Mesodermal cell (in vitro differentiated cells): ENCODE data around the gene LRCH3.
"Not testable (repeated sequence)": the region's sequence is repeated elsewhere in the genome, so short reads cannot be mapped to it uniquely, and the experiment has no call there.

Experiments
- H3K27ac ChIP-seq: 2 replicates; pipeline ENCODE4 v1.7.0; 2013; ENCODE audit warnings: mild to moderate bottlenecking, low read depth, low read length, moderate library complexity; ENCODE audit not compliant: severe bottlenecking
- H3K36me3 ChIP-seq: 2 replicates; pipeline ENCODE4 v1.7.1; 2013; ENCODE audit warnings: mild to moderate bottlenecking, low read length, moderate library complexity; ENCODE audit not compliant: control insufficient read depth, insufficient read depth
- H3K4me1 ChIP-seq: one replicate; pipeline ENCODE4 v1.7.1; 2013; ENCODE audit warnings: mild to moderate bottlenecking, low read length; ENCODE audit not compliant: insufficient read depth, control insufficient read depth, poor library complexity, severe bottlenecking
- H3K4me3 ChIP-seq: 2 replicates; pipeline ENCODE4 v1.7.0; 2013; ENCODE audit warnings: low read length, control low read depth, mild to moderate bottlenecking; ENCODE audit not compliant: insufficient read depth, poor library complexity, severe bottlenecking; ENCODE audit errors: extremely low read depth
- H3K9me3 ChIP-seq: 2 replicates; pipeline ENCODE4 v1.7.1; 2013; ENCODE audit warnings: mild to moderate bottlenecking, low read length, moderate library complexity; ENCODE audit not compliant: control insufficient read depth
- WGBS, 2 experiments: methylation state at CpG; one replicate each; pipeline ENCODE4 v1.1.5; 2013; ENCODE audit warnings: missing lambda C conversion rate in 2 of 2; ENCODE audit not compliant: insufficient coverage in 2 of 2; 5-methylcytosine and 5-hydroxymethylcytosine counted together

LRCH3 gene

GRCh38 chr3:197882586-197882985 is 91.5 kb downstream of the LRCH3 start:
- H3K27ac ChIP-seq = no peak overlapping the region
- H3K36me3 ChIP-seq = peaks cover 54% of the 10 kb centered on the region
- H3K4me3 ChIP-seq = no peak overlapping the region
- no peaks in the 10 kb centered on the region for H3K4me1 ChIP-seq
- no peaks in the 10 kb centered on the region for H3K9me3 ChIP-seq
- 42 to 56% methylated on average over 2 of the region's 2 CpGs for WGBS, 2 experiments

- peaks cover 45% of the 10 kb centered on the region for H3K36me3 ChIP-seq
- no peaks in the 10 kb centered on the region for H3K4me1 ChIP-seq
These were observed 92.5 kb downstream of the LRCH3 start for GRCh38 chr3:197883541-197883940.

GRCh38 chr3:197884330-197884729 is 93.3 kb downstream of the LRCH3 start:
- H3K9me3 ChIP-seq, H3K27ac ChIP-seq, H3K4me1 ChIP-seq, H3K4me3 ChIP-seq: not testable (repeated sequence)
- peaks cover 37% of the 10 kb centered on the region for H3K36me3 ChIP-seq
- 93 to 100% methylated on average over 10 to 15 of the region's 17 CpGs for WGBS, 2 experiments

More at GRCh38 chr3:197883541-197883940, 92.5 kb downstream of the LRCH3 start:
- no peak overlapping the region for H3K27ac ChIP-seq
- no peak overlapping the region for H3K4me3 ChIP-seq
- no peaks in the 10 kb centered on the region for H3K9me3 ChIP-seq
- 91 to 94% methylated on average over 4 to 5 of the region's 5 CpGs for WGBS, 2 experiments

GRCh38 chr3:197886052-197886451 is 95.0 kb downstream of the LRCH3 start:
- H3K4me1 ChIP-seq, H3K27ac ChIP-seq, H3K9me3 ChIP-seq, H3K4me3 ChIP-seq: not testable (repeated sequence)
- 80 to 100% methylated on average over 1 of the region's 1 CpG for WGBS, 2 experiments
- peaks cover 26% of the 10 kb centered on the region for H3K36me3 ChIP-seq

GRCh38 chr3:197887430-197888053 is 96.5 kb downstream of the LRCH3 start:
- H3K4me3 ChIP-seq = not testable (repeated sequence)

GRCh38 chr3:197888511-197888910 is 97.5 kb downstream of the LRCH3 start:
- Histone ChIP-seq H3K36me3 (peaks cover 16% of the 10 kb centered on the region), H3K9me3 (no peaks in the 10 kb centered on the region), H3K4me3 (no peak overlapping the region), H3K27ac (no peak overlapping the region), H3K4me1 (peaks cover 8% of the 10 kb centered on the region)
- WGBS, 2 experiments = 82 to 100% methylated on average over 1 of the region's 1 CpG

More at GRCh38 chr3:197887430-197888053, 96.5 kb downstream of the LRCH3 start:
- not testable (repeated sequence) for H3K9me3 ChIP-seq, H3K27ac ChIP-seq, H3K4me1 ChIP-seq
- 41 to 42% methylated on average over 2 to 3 of the region's 5 CpGs for WGBS, 2 experiments
- H3K36me3 ChIP-seq = peaks cover 19% of the 10 kb centered on the region

- Histone ChIP-seq H3K4me1 (peaks cover 8% of the 10 kb centered on the region), H3K9me3 (no peaks in the 10 kb centered on the region), H3K36me3 (peaks cover 8% of the 10 kb centered on the region), H3K4me3 (no peak overlapping the region), H3K27ac (no peak overlapping the region)
- 88% methylated on average over 8 to 9 of the region's 9 CpGs for WGBS, 2 experiments
These were observed 98.3 kb downstream of the LRCH3 start for GRCh38 chr3:197889204-197889930.

GRCh38 chr3:197890693-197891092 is 99.6 kb downstream of the LRCH3 start:
- no peak overlapping the region for H3K27ac ChIP-seq
- no peaks in the 10 kb centered on the region for H3K36me3 ChIP-seq
- no peaks in the 10 kb centered on the region for H3K9me3 ChIP-seq
- no peak overlapping the region for H3K4me3 ChIP-seq
- 91 to 100% methylated on average over 3 to 4 of the region's 4 CpGs for WGBS, 2 experiments
- peaks cover 8% of the 10 kb centered on the region for H3K4me1 ChIP-seq

GRCh38 chr3:197892162-197892561 is 101.1 kb downstream of the LRCH3 start:
- H3K27ac ChIP-seq = no peak overlapping the region
- no peaks in the 10 kb centered on the region for H3K36me3 ChIP-seq
- H3K9me3 ChIP-seq = no peaks in the 10 kb centered on the region
- peaks cover 8% of the 10 kb centered on the region for H3K4me1 ChIP-seq
- H3K4me3 ChIP-seq = no peak overlapping the region
- WGBS, 2 experiments = 82 to 90% methylated on average over 3 to 5 of the region's 5 CpGs

GRCh38 chr3:197896421-197896820 is 105.4 kb downstream of the LRCH3 start:
- Histone ChIP-seq H3K36me3 (no peaks in the 10 kb centered on the region), H3K27ac (no peak overlapping the region), H3K4me1 (no peaks in the 10 kb centered on the region), H3K4me3 (no peak overlapping the region), H3K9me3 (no peaks in the 10 kb centered on the region)
- 88 to 100% methylated on average over 1 to 2 of the region's 3 CpGs for WGBS, 2 experiments
